WI38 (cell line): ENCODE results near the gene CSPG5.

Experiments
- H3K4me3 ChIP-seq: 2 replicates; pipeline ENCODE4 v1.5.1; 2011; ENCODE audit warnings: low read depth, mild to moderate bottlenecking, control low read depth, low read length
- TF ChIP-seq, protein P1 (sequence below): IDR thresholded peaks from 2 replicates; pipeline ENCODE4 v1.5.1; 2012; ENCODE audit warnings: low read depth, mild to moderate bottlenecking, control low read depth, low read length

Gene CSPG5

DNA sequence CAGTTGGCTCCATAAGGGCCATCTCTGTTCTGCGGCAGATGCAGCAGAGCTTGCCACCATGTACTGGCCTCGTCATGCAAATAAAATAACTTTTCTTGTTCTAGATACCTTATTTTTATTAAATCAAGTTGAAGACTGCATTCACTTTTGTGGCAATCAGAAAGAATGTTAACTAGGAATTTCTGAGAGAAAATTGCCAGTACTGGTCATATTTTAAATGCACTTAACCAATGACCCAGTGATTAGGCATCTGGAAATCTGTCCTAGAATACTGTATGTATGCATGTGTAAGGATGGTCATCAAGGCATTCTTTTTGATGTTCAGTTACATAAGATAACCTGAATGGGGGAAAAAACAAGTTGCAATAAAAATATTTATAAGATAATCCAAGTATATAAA lies 34.2 kb upstream of the CSPG5 start:
- no peak overlapping the region for H3K4me3 ChIP-seq

DNA sequence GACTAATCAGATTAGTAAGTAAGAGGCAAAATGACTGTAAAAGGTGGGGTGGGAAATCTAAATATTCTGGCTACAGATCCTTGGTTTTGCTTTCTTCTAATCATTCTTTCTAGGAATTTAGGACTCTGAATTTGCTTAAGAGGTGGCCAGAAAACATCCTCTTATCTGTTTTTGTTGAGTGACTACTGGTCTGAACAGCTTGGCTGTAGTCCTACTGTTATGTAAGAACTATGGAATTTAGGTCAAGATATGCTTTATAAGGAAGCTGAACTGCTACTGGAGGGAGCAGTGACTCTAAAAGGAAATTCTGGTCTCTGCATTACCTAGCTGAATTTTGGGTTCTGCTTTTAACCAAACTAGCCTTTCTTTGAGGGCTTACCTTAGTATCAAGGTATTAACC lies 33.5 kb upstream of the CSPG5 start:
- H3K4me3 ChIP-seq: no peak overlapping the region
- TF ChIP-seq, protein P1, sequence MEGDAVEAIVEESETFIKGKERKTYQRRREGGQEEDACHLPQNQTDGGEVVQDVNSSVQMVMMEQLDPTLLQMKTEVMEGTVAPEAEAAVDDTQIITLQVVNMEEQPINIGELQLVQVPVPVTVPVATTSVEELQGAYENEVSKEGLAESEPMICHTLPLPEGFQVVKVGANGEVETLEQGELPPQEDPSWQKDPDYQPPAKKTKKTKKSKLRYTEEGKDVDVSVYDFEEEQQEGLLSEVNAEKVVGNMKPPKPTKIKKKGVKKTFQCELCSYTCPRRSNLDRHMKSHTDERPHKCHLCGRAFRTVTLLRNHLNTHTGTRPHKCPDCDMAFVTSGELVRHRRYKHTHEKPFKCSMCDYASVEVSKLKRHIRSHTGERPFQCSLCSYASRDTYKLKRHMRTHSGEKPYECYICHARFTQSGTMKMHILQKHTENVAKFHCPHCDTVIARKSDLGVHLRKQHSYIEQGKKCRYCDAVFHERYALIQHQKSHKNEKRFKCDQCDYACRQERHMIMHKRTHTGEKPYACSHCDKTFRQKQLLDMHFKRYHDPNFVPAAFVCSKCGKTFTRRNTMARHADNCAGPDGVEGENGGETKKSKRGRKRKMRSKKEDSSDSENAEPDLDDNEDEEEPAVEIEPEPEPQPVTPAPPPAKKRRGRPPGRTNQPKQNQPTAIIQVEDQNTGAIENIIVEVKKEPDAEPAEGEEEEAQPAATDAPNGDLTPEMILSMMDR: no peak

More for the DNA sequence above, 34.2 kb upstream of the CSPG5 start:
- TF ChIP-seq, protein P1: no peak

DNA sequence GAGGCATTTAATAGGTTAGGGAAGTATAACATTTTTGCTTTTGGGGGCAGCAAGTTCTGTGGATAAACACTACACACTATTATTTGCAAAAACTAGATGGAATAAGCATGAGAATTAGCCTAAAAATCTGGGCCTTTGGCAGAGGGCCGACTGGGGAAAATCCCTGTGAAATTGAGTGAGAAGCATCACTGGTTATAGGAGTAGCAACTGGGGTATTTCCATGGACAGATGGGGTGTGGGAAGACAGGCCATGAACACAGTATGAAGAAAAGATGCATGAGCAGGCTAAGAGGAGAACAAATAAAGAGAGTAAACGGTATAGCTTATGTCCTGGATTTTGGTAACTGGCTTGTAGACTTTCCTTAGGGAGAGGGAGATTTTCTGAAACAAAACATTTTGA lies 32.9 kb upstream of the CSPG5 start:
- TF ChIP-seq, protein P1: no peak
- no peak overlapping the region for H3K4me3 ChIP-seq

DNA sequence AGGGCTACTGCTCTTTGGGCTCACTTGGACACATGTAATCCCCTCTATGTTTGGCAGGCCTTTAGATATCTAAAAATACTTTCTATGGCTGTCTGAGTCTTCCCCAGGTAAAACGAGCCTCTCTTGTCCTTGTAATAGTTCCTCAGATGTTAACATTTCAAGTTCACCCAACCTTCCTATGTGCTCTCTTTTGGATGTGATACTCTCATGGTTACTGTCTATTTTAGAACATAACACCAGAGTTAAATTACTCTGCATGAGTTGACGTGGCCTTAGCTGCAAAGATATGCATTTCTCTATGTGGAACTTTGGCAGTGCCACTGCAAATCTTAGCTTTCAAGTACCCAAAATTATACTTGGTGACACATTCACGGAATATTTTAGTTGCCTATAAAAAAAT lies 31.9 kb upstream of the CSPG5 start:
- TF ChIP-seq, protein P1: no peak
- no peak overlapping the region for H3K4me3 ChIP-seq

DNA sequence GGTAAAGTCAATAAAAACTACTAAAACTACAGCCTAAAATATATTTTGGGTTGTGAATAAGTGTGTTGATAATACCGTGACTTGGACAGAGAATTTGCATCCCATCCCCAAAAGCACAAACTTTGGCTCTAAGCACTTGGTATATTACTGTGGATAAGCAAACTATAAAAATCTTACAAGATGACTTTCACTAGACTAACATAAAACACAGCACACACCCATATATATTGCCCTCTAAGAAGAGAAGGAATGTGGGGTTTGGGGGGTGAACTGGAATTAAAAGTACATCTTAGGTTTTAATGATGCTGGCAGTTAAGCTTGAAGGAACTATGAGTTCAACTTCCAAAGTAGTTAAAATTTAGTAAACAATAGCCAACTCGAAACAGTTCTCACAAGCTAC lies 28.7 kb upstream of the CSPG5 start:
- TF ChIP-seq, protein P1: no peak
- no peak overlapping the region for H3K4me3 ChIP-seq

DNA sequence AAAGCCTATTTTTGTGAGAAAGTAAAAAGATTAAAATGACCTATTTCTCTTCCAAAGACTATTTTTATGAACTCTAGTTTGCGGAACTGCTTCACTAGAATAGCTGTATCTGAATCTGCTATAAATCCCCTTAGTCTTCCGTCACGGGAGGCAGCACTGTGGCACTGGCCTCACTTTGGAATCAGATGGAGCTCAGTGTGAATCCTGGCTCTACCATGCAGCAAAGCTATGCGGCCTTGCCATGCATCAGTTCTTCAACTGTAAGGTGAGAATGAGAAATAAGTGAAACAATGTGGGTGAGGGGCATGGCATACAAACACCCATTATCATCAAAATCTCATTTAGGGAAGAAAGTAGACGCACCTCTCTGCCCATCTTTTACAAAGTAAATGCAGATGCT lies 27.5 kb upstream of the CSPG5 start:
- TF ChIP-seq, protein P1: no peak
- no peak overlapping the region for H3K4me3 ChIP-seq

DNA sequence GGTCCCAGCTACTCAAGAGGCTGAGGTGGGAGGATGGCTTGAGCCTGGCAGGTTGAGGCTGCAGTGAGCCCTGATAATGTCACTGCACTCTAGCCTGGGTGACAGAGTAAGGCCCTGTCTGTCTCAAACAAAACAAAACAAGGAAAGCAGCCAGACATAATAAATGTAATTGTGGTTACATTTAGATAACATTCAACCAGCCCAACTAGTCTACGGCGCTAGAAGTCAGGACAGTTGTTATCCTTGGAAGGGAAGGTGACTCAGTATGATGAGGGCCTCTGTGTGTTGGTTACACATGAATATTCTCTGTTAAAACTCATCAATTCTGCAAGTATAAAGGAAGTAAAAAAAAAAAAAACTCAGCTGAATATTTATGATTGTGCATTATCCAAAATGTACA lies 27.0 kb upstream of the CSPG5 start:
- TF ChIP-seq, protein P1: no peak
- H3K4me3 ChIP-seq: no peak overlapping the region
